PC-3 (cell line): ENCODE measurements around the gene CRYZL1. TPM values are rescaled to one million over a fixed set of nuclear protein-coding genes. Genes with fewer than 3 reads are reported as not detected.

Source experiments
- ATAC-seq: fragments of 200-7000 bp; cut with Tn5 transposase; 2 replicates; pipeline ENCODE4 v1.9.1; 2020; ENCODE audit warnings: mild to moderate bottlenecking, moderate library complexity
- BruUV-seq: library from RNA; stranded (reverse); fragments of 400-500 nt; replicated peaks from 2 replicates; lab custom pipeline; 2021; lab: Mats Ljungman, UMichigan
- CTCF ChIA-PET: fragments of 300-600 bp; sonication (Branson Sonifier 250); formaldehyde crosslinking; loops from one replicate; lab custom pipeline; 2022; ENCODE audit warnings: antibody characterized with exemption; lab: Charles Lee
- POLR2A ChIA-PET: fragments of 300-600 bp; sonication (Branson Sonifier 250); formaldehyde crosslinking; loops from one replicate; lab custom pipeline; 2022; ENCODE audit warnings: antibody characterized with exemption; ENCODE audit not compliant: unreplicated experiment; lab: Charles Lee
- DNase-seq: peaks from one replicate; pipeline ENCODE4 v3.0.0-alpha.2; 2015
- H2AFZ ChIP-seq: fragments of 300-600 bp; sonication (generic); 2 replicates; pipeline ENCODE4 v1.6.0; 2016; ENCODE audit warnings: antibody characterized with exemption, low read length
- H3F3A ChIP-seq: fragments of 300-600 bp; sonication (generic); one replicate; pipeline ENCODE4 v1.6.0; 2017; ENCODE audit warnings: antibody characterized with exemption, low read length, control low read depth, mild to moderate bottlenecking; ENCODE audit not compliant: unreplicated experiment
- H3K27ac ChIP-seq: fragments of 300-600 bp; sonication (generic); 2 replicates; pipeline ENCODE4 v1.5.1; 2016; ENCODE audit warnings: mild to moderate bottlenecking, low read length
- H3K27me3 ChIP-seq: fragments of 300-600 bp; sonication (generic); 2 replicates; pipeline ENCODE4 v1.6.1; 2016; ENCODE audit warnings: low read length, mixed read lengths
- H3K36me3 ChIP-seq: fragments of 300-600 bp; sonication (generic); 2 replicates; pipeline ENCODE4 v1.6.1; 2016; ENCODE audit warnings: low read depth, mixed run types, low read length, mixed read lengths
- H3K4me1 ChIP-seq: fragments of 300-600 bp; sonication (generic); 2 replicates; pipeline ENCODE4 v1.5.1; 2016; ENCODE audit warnings: low read length; ENCODE audit not compliant: insufficient read depth
- H3K4me2 ChIP-seq: fragments of 300-600 bp; sonication (generic); 2 replicates; pipeline ENCODE4 v1.6.0; 2016; ENCODE audit warnings: low read length
- H3K4me3 ChIP-seq: fragments of 300-600 bp; sonication (generic); 2 replicates; pipeline ENCODE4 v1.5.1; 2016; ENCODE audit warnings: mild to moderate bottlenecking, low read length, mixed read lengths
- H3K79me2 ChIP-seq: fragments of 300-600 bp; sonication (generic); 2 replicates; pipeline ENCODE4 v1.6.1; 2017; ENCODE audit warnings: low read length, mixed read lengths
- H3K9ac ChIP-seq: fragments of 300-600 bp; sonication (generic); 2 replicates; pipeline ENCODE4 v1.6.0; 2016; ENCODE audit warnings: mild to moderate bottlenecking, low read length
- H3K9me2 ChIP-seq: fragments of 300-600 bp; sonication (generic); replicated peaks from 2 replicates; pipeline ENCODE4 v1.6.1; 2016; ENCODE audit warnings: mixed run types, low read length, mixed read lengths
- H3K9me3 ChIP-seq: fragments of 300-600 bp; sonication (generic); 2 replicates; pipeline ENCODE4 v1.6.1; 2016; ENCODE audit warnings: low read length, mixed read lengths
- H4K20me1 ChIP-seq: fragments of 300-600 bp; sonication (generic); 2 replicates; pipeline ENCODE4 v1.6.1; 2016; ENCODE audit warnings: low read length, mixed read lengths
- CTCF ChIP-seq: fragments of 300-600 bp; sonication (generic); conservative IDR thresholded peaks from 2 replicates; pipeline ENCODE4 v1.5.1; 2017; ENCODE audit warnings: antibody characterized with exemption, low read depth, mild to moderate bottlenecking, low read length
- EZH2 ChIP-seq: fragments of 300-600 bp; sonication (generic); IDR thresholded peaks from one replicate; pipeline ENCODE4 v1.6.1; 2017; ENCODE audit warnings: antibody characterized with exemption, mild to moderate bottlenecking, low read length; ENCODE audit not compliant: unreplicated experiment
- EZH2phosphoT487 ChIP-seq: fragments of 300-600 bp; sonication (generic); IDR thresholded peaks from 2 replicates; pipeline ENCODE4 v1.6.1; 2018; ENCODE audit warnings: mild to moderate bottlenecking, antibody characterized with exemption, low read length, borderline replicate concordance
- intact Hi-C: fragments of 100-400 bp; cut with micrococcal nuclease; formaldehyde crosslinking; loops from 2 replicates; pipeline ENCODE4 v1.9.0; 2023
- total RNA-seq: library from RNA; depleted of rRNA; stranded (reverse); fragments of >200 nt; gene quantifications from 2 replicates; pipeline ENCODE4 v1.2.3, GENCODE V29; 2014

Gene CRYZL1
- total RNA-seq, 1 experiment from 2014 or later, result 12.4 TPM

GRCh38 chr21:33546086-33546485, 95.5 kb downstream of the CRYZL1 start:
- no peak for ATAC-seq

GRCh38 chr21:33544451-33545195, 96.9 kb downstream of the CRYZL1 start:
- intact Hi-C loops, result loop anchor here (1.0 to 5.0 kb wide), 4 partner anchors 43 to 162 kb away; partner anchors contain the start of gene DONSON
- BruUV-seq, result no TSS peak
- Histone ChIP-seq H3K4me3 (peak overlapping the region; percentile 94), H3K9me3 (no peaks in the 10 kb centered on the region), H3K9ac (peak overlapping the region; percentile 99), H3K27ac (no peak overlapping the region), H3K4me1 (peaks cover 20% of the 10 kb centered on the region), H3K36me3 (peaks cover 31% of the 10 kb centered on the region), H3K4me2 (peak overlapping the region; percentile 91), H3F3A (no peaks in the 10 kb centered on the region), H2AFZ (no peak overlapping the region), H4K20me1 (peaks cover 64% of the 10 kb centered on the region), H3K79me2 (peaks cover 96% of the 10 kb centered on the region), H3K9me2 (no peaks in the 10 kb centered on the region), H3K27me3 (no peaks in the 10 kb centered on the region)
- ChIA-PET POLR2A (interaction anchor here (0.6 kb wide), 1 partner anchor 1005 kb away, joined by 5 read pairs; no protein-coding TSS in a partner anchor), CTCF (interaction anchor here (0.7 to 1.2 kb wide), 2 partner anchors 61 to 65 kb away, joined by 3 to 4 read pairs; partner anchors contain the start of gene TMEM50B)
- ATAC-seq (no peak), DNase-seq (no peak)
- TF ChIP-seq EZH2 (no peak), CTCF (no peak), EZH2phosphoT487 (no peak)

More at GRCh38 chr21:33546086-33546485, 95.5 kb downstream of the CRYZL1 start:
- H3K4me1 ChIP-seq, result peaks cover 9% of the 10 kb centered on the region
- no TSS peak for BruUV-seq
- TF ChIP-seq CTCF (no peak), EZH2phosphoT487 (no peak), EZH2 (no peak)
- no peak overlapping the region; the same call in 1 of the 2 replicates for H3K9ac ChIP-seq
- DNase-seq, result no peak
- peaks cover 72% of the 10 kb centered on the region for H4K20me1 ChIP-seq
- no peak overlapping the region for H3K27ac ChIP-seq
- H3F3A ChIP-seq, result no peaks in the 10 kb centered on the region
- H3K79me2 ChIP-seq, result peaks cover 96% of the 10 kb centered on the region
- H3K27me3 ChIP-seq, result no peaks in the 10 kb centered on the region
- H3K9me2 ChIP-seq, result no peaks in the 10 kb centered on the region
- POLR2A ChIA-PET, result no interaction called here
- intact Hi-C loops, result no loop called here
- H3K9me3 ChIP-seq, result no peaks in the 10 kb centered on the region
- peaks cover 46% of the 10 kb centered on the region for H3K36me3 ChIP-seq
- CTCF ChIA-PET, result no interaction called here
- peak overlapping the region; percentile 94; the same call in 1 of the 2 replicates for H3K4me3 ChIP-seq
- H2AFZ ChIP-seq, result no peak overlapping the region
- H3K4me2 ChIP-seq, result peak overlapping the region; percentile 91
